ENCODE measurements around the gene HRH2. TPM values are rescaled to one million over a fixed set of nuclear protein-coding genes. Genes with fewer than 3 reads are reported as not detected.

The HRH2 gene
- total RNA-seq, 1 experiment from 2014 or later, result not detected

GRCh38 chr5:175728885-175729828 lies 71.3 kb downstream of the HRH2 start:
- no peaks in the 10 kb centered on the region for H3K4me1 ChIP-seq (replicated peaks)
- no peak overlapping the region for H3K27ac ChIP-seq
- no peak for DNase-seq (ENCODE audit: low read depth in 1 of 2, low spot score in 2 of 2)
- H3K4me3 ChIP-seq, result no peak overlapping the region
- no peaks in the 10 kb centered on the region for H3K36me3 ChIP-seq
- H3K27me3 ChIP-seq (replicated peaks), result no peaks in the 10 kb centered on the region
- 0 out of 2 replicates have a peak, but pooled peaks cover 2% of the 10 kb centered on the region for H3K9me3 ChIP-seq (replicated peaks)

DNA sequence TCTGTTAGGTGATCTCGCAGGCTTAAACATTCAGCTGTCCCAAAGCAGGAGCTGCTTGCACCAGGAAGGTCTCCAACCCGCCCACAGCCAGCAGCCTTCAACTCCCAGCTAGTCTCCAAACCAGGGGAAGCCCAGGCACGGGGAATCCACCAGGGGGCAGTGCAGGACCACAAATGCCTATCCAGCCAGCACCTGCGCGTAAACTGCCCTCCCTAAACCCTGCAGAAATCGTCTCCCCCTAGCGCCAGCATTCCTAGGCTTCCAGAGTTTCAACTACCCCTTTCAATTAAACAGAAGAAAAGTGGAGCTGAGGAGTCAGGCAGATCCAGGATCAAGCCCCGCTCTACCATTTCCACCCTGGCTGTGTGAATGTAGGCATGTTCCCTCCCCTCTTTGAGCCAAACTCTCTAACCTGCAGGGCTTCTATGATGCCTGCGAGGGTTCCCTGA lies 72.0 kb downstream of the HRH2 start:
- H3K9me3 ChIP-seq (replicated peaks), result 0 out of 2 replicates have a peak, but pooled peaks cover 2% of the 10 kb centered on the region
- DNase-seq (ENCODE audit: low read depth in 1 of 2, low spot score in 2 of 2), result peak; percentile 79 to 94
- no peak overlapping the region for H3K27ac ChIP-seq
- no peaks in the 10 kb centered on the region for H3K4me1 ChIP-seq (replicated peaks)
- H3K36me3 ChIP-seq, result no peaks in the 10 kb centered on the region
- no peak overlapping the region for H3K4me3 ChIP-seq
- H3K27me3 ChIP-seq (replicated peaks), result no peaks in the 10 kb centered on the region

DNA sequence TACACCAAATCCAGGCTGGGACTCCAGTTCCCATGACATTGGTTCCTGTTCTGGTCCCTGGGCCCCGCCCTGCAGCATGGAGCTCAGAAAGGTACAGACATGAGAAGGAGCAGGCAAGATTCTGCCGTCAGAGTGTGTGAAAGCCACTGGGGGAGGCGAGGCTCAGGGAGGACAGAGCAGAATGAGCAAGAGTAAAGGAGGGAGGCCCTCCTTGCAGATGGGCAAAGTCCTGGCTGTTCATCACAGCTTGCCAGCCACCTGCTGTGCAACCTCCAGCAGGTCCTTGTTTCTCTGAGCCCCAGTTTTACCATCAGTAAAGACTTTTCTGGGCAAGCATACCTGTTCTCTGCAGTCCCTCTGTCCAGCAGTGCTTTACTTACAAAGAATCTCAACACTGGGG lies 73.3 kb downstream of the HRH2 start:
- H3K27ac ChIP-seq, result no peak overlapping the region
- H3K27me3 ChIP-seq (replicated peaks), result no peaks in the 10 kb centered on the region
- no peak overlapping the region for H3K4me3 ChIP-seq
- H3K4me1 ChIP-seq (replicated peaks), result no peaks in the 10 kb centered on the region
- no peaks in the 10 kb centered on the region for H3K36me3 ChIP-seq
- DNase-seq (ENCODE audit: low read depth in 1 of 2, low spot score in 2 of 2), result no peak
- 0 out of 2 replicates have a peak, but pooled peaks cover 2% of the 10 kb centered on the region for H3K9me3 ChIP-seq (replicated peaks)

DNA sequence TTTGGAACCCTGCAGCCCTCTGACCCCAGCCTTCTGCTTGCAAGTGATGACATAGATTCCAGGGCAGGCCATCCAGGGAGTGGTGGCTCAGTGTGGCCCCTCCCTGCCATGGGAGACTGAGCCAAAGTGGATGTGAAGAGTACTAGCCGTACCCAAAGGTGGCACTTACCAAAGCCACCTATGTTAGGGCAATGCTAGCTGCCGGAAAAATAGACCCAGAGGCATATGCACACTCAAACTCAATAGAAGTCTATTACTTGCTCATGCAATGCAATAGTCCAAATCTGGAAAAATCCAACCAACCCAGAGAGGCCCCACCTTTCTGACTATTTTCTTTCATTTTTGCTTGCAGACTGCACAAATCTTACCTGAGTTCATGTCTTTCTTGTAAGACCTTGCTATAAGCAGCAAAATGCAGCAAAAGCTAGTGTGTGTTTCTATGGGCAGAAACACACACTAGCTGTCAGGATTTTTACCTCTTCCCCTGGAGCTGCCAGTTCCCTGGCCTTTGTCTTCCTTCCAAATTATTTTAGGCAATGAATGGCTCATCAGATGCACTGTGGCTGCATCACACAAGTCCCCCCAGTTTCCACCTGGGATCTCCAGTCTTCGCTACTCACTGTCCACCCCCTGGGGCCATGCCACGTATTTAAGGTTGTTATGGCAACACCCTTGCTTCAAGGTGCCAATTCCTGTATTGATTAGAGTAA lies 74.0 kb downstream of the HRH2 start:
- Histone ChIP-seq H3K27me3 (replicated peaks) (no peaks in the 10 kb centered on the region), H3K4me1 (replicated peaks) (no peaks in the 10 kb centered on the region), H3K4me3 (no peak overlapping the region), H3K36me3 (no peaks in the 10 kb centered on the region), H3K9me3 (replicated peaks) (0 out of 2 replicates have a peak, but pooled peaks cover 2% of the 10 kb centered on the region), H3K27ac (no peak overlapping the region)
- DNase-seq (ENCODE audit: low read depth in 1 of 2, low spot score in 2 of 2), result no peak

- Histone ChIP-seq H3K36me3 (no peaks in the 10 kb centered on the region), H3K9me3 (replicated peaks) (0 out of 2 replicates have a peak, but pooled peaks cover 2% of the 10 kb centered on the region), H3K27ac (no peak overlapping the region), H3K27me3 (replicated peaks) (peaks cover 9% of the 10 kb centered on the region), H3K4me3 (no peak overlapping the region), H3K4me1 (replicated peaks) (no peaks in the 10 kb centered on the region)
- DNase-seq (ENCODE audit: low read depth in 1 of 2, low spot score in 2 of 2), result no peak
Observed at GRCh38 chr5:175733017-175733416, 75.1 kb downstream of the HRH2 start.

DNA sequence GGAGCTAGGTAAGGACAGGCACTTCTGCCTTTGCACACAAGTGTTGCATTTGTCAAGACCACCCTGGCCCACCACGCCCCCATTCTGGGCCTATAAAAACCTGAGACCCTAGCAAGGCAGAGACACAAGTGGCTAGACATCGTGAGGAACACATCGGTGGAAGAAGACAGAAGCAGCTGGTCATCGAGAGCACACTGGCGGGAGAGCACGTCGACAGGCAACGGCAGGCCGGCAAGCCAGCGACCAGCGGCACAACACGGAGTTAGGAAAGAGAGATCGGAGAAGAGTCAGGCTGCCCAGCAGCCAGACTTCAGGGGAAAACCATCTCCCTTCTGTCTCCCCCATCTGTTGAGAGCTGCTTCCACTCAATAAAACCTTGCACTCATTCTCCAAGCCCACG lies 76.1 kb downstream of the HRH2 start:
- no peaks in the 10 kb centered on the region for H3K36me3 ChIP-seq
- H3K27me3 ChIP-seq (replicated peaks), result peaks cover 16% of the 10 kb centered on the region
- H3K27ac ChIP-seq, result no peak overlapping the region
- H3K4me3 ChIP-seq, result no peak overlapping the region
- DNase-seq (ENCODE audit: low read depth in 1 of 2, low spot score in 2 of 2), result no peak
- 0 out of 2 replicates have a peak, but pooled peaks cover 2% of the 10 kb centered on the region for H3K9me3 ChIP-seq (replicated peaks)
- no peaks in the 10 kb centered on the region for H3K4me1 ChIP-seq (replicated peaks)

DNA sequence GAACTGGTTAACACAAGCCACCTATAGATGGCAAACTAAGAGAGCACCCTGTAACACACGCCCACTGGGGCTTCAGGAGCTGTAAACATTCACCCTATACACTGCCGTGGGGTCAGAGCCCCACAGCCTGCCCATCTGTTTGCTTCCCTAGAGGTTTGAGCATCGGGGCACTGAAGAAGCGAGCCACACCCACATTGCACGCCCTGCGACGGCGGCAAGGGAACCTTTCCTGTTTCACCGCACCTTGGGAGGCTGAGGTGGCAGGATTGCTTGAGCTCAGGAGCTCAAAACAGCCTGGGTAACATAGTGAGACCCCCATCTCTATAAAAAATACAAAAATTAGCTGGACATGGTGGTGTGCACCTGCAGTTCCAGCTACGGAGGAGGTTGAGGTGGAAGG lies 76.6 kb downstream of the HRH2 start:
- Histone ChIP-seq H3K27me3 (replicated peaks) (peaks cover 17% of the 10 kb centered on the region), H3K9me3 (replicated peaks) (0 out of 2 replicates have a peak, but pooled peaks cover 2% of the 10 kb centered on the region), H3K4me3 (no peak overlapping the region), H3K27ac (no peak overlapping the region), H3K36me3 (no peaks in the 10 kb centered on the region), H3K4me1 (replicated peaks) (no peaks in the 10 kb centered on the region)
- DNase-seq (ENCODE audit: low read depth in 1 of 2, low spot score in 2 of 2), result no peak

- no peak for DNase-seq (ENCODE audit: low read depth in 1 of 2, low spot score in 2 of 2)
- H3K9me3 ChIP-seq (replicated peaks), result 0 out of 2 replicates have a peak, but pooled peaks cover 2% of the 10 kb centered on the region
- H3K4me3 ChIP-seq, result no peak overlapping the region
- H3K4me1 ChIP-seq (replicated peaks), result no peaks in the 10 kb centered on the region
- no peak overlapping the region for H3K27ac ChIP-seq
- H3K36me3 ChIP-seq, result no peaks in the 10 kb centered on the region
- peaks cover 17% of the 10 kb centered on the region for H3K27me3 ChIP-seq (replicated peaks)
Observed at GRCh38 chr5:175735701-175736100, 77.8 kb downstream of the HRH2 start.

DNA sequence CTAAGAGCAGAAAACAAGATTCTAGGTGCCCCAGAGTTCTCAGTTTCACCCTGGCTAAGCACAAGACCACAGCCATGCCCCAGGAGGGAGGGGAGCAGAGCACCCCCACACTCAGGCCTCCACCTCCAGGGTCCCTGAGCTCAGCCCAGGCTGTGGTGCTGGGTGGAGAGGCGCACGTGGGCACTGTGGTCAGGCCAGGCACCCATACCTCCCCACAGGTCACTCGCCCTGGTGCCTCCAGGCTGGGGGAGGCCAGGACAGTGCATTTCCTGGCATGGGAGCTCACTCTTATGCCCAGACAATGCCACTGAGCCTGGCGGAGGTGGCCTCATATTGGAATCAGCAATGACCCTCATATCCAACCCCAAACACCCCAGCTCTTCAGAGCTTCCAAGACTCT lies 78.8 kb downstream of the HRH2 start:
- no peak overlapping the region for H3K27ac ChIP-seq
- H3K36me3 ChIP-seq, result no peaks in the 10 kb centered on the region
- 0 out of 2 replicates have a peak, but pooled peaks cover 2% of the 10 kb centered on the region for H3K9me3 ChIP-seq (replicated peaks)
- no peak for DNase-seq (ENCODE audit: low read depth in 1 of 2, low spot score in 2 of 2)
- no peak overlapping the region for H3K4me3 ChIP-seq
- H3K27me3 ChIP-seq (replicated peaks), result peaks cover 17% of the 10 kb centered on the region
- no peaks in the 10 kb centered on the region for H3K4me1 ChIP-seq (replicated peaks)

GRCh38 chr5:175737481-175737880 lies 79.6 kb downstream of the HRH2 start:
- no peaks in the 10 kb centered on the region for H3K36me3 ChIP-seq
- no peak overlapping the region for H3K4me3 ChIP-seq
- DNase-seq (ENCODE audit: low read depth in 1 of 2, low spot score in 2 of 2), result no peak
- H3K27ac ChIP-seq, result no peak overlapping the region
- 0 out of 2 replicates have a peak, but pooled peaks cover 2% of the 10 kb centered on the region for H3K9me3 ChIP-seq (replicated peaks)
- peaks cover 17% of the 10 kb centered on the region for H3K27me3 ChIP-seq (replicated peaks)
- no peaks in the 10 kb centered on the region for H3K4me1 ChIP-seq (replicated peaks)

DNA sequence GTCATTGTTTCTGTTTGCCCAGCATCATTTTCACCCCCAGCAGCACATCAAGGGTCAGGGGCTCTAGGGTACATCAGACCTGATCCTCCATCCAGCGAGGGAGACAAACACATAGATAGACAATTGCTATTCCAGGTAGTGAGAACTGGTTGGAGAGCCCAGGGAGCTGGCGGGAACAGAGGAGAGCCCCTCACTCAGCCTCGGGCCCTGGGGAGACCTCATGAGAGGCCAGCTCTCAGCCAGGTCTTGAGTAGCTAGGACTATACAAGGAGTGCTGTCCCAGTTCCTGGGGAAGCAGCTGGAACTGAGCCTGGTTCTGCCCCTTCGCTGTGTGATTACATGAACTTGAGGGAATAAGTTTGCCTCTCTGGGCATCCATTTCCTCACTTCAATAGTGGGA lies 80.3 kb downstream of the HRH2 start:
- H3K36me3 ChIP-seq, result no peaks in the 10 kb centered on the region
- H3K27ac ChIP-seq, result no peak overlapping the region
- H3K4me1 ChIP-seq (replicated peaks), result no peaks in the 10 kb centered on the region
- H3K27me3 ChIP-seq (replicated peaks), result peaks cover 17% of the 10 kb centered on the region
- no peak overlapping the region for H3K4me3 ChIP-seq
- H3K9me3 ChIP-seq (replicated peaks), result 0 out of 2 replicates have a peak, but pooled peaks cover under 1% of the 10 kb centered on the region
- DNase-seq (ENCODE audit: low read depth in 1 of 2, low spot score in 2 of 2), result peak in 1 of 2 experiments; percentile 41

DNA sequence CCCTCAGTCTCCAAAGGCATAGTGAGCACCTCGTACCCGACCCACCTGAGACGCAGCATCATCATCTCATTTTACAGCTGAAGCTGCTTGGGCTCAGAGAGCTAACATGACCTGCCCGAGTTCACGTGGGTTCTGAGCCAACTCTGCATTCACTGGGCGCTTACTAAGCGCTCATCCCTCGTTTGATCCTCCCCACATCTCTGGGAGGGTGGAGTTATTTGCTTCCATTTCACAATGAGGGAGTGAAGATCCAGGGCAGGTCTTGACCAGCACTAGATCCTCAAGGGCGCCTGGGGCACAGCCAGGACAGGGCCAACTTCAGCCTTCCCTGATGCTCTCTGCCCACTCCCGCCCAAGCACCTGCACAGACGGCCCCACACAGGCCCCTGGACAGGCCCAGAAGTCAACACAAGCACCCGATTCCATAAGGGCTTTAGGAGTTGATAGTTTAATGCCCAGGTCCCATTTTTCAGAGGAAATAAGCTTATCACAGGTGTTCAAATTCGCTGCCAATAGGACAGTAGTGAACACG lies 80.8 kb downstream of the HRH2 start:
- H3K9me3 ChIP-seq (replicated peaks), result no peaks in the 10 kb centered on the region

DNA sequence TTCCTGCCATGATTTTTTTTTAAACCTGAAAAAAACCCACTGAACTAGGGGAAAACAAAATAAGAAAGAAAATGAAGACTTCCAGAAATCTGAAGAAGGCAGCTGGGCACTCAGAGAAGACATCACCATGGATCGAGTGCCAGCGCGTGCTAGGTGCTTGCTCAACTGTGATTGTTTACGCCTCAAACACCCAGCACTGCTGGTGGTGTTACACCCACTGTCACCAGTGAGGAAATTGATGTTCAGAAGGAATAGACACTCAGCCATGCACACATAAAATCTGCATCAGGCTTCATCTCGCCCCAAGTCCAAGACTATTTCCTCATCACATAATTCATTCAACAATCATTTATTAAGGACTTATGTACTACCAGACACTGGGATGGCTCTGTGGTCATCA lies 82.1 kb downstream of the HRH2 start:
- no peak overlapping the region for H3K4me3 ChIP-seq
- H3K27me3 ChIP-seq (replicated peaks), result peaks cover 17% of the 10 kb centered on the region
- DNase-seq (ENCODE audit: low read depth in 1 of 2, low spot score in 2 of 2), result peak in 1 of 2 experiments; percentile 21
- H3K9me3 ChIP-seq (replicated peaks), result no peaks in the 10 kb centered on the region
- H3K36me3 ChIP-seq, result no peaks in the 10 kb centered on the region
- no peaks in the 10 kb centered on the region for H3K4me1 ChIP-seq (replicated peaks)
- H3K27ac ChIP-seq, result no peak overlapping the region

More for the DNA sequence above, 80.8 kb downstream of the HRH2 start:
- no peaks in the 10 kb centered on the region for H3K4me1 ChIP-seq (replicated peaks)
- no peak overlapping the region for H3K27ac ChIP-seq
- peak in 1 of 2 experiments; percentile 34 for DNase-seq (ENCODE audit: low read depth in 1 of 2, low spot score in 2 of 2)
- peaks cover 17% of the 10 kb centered on the region for H3K27me3 ChIP-seq (replicated peaks)
- H3K36me3 ChIP-seq, result no peaks in the 10 kb centered on the region
- H3K4me3 ChIP-seq, result no peak overlapping the region

Data from SJSA1 (cell line).